NCI-H187 treated with DMSO at 0.1 percent for 48 hours (cell line): Measurements from ENCODE around the gene DNAJB14.

Experiments
- DNase-seq: peaks from one replicate; lab custom pipeline; 2025; lab: John Stamatoyannopoulos, UW

Gene DNAJB14

GRCh38 chr4:99943904-99944437 is 2.4 kb downstream of the DNAJB14 start:
- DNase-seq, result no peak

- no peak for DNase-seq
Measured at GRCh38 chr4:99938243-99938753, 8.1 kb downstream of the DNAJB14 start.

GRCh38 chr4:99934891-99935290 is 11.5 kb downstream of the DNAJB14 start:
- no peak for DNase-seq

- DNase-seq, result no peak
Measured at GRCh38 chr4:99927566-99927965, 18.9 kb downstream of the DNAJB14 start.

GRCh38 chr4:99921174-99921573 is 25.2 kb downstream of the DNAJB14 start:
- no peak for DNase-seq

GRCh38 chr4:99918656-99919055 is 27.8 kb downstream of the DNAJB14 start:
- no peak for DNase-seq

- DNase-seq, result no peak
Measured at GRCh38 chr4:99917575-99917974, 28.8 kb downstream of the DNAJB14 start.

GRCh38 chr4:99915449-99915848 is 31.0 kb downstream of the DNAJB14 start:
- no peak for DNase-seq

GRCh38 chr4:99894998-99895397 is 51.4 kb downstream of the DNAJB14 start:
- no peak for DNase-seq

- peak; percentile 52 for DNase-seq
Measured at GRCh38 chr4:99894161-99894997, 52.0 kb downstream of the DNAJB14 start, which contains the start of gene LAMTOR3. LAMTOR3 (minus strand) TSS chr4:99894427; CDS start chr4:99893963, 464 bp downstream.

- no peak for DNase-seq
Measured at GRCh38 chr4:99893839-99894160, 52.6 kb downstream of the DNAJB14 start.

GRCh38 chr4:99893029-99893428 is 53.4 kb downstream of the DNAJB14 start:
- no peak for DNase-seq

GRCh38 chr4:99891351-99891750 is 55.1 kb downstream of the DNAJB14 start:
- DNase-seq, result no peak

- DNase-seq, result no peak
Measured at GRCh38 chr4:99887837-99888236, 58.6 kb downstream of the DNAJB14 start.

- no peak for DNase-seq
Measured at GRCh38 chr4:99886146-99886545, 60.3 kb downstream of the DNAJB14 start.

- DNase-seq, result no peak
Measured at GRCh38 chr4:99885687-99886086, 60.7 kb downstream of the DNAJB14 start.

- no peak for DNase-seq
Measured at GRCh38 chr4:99885063-99885664, 61.3 kb downstream of the DNAJB14 start.

- no peak for DNase-seq
Measured at GRCh38 chr4:99879458-99879857, 67.0 kb downstream of the DNAJB14 start.

GRCh38 chr4:99878604-99879003 is 67.8 kb downstream of the DNAJB14 start:
- DNase-seq, result no peak

GRCh38 chr4:99876946-99877345 is 69.5 kb downstream of the DNAJB14 start:
- DNase-seq, result no peak

- DNase-seq, result no peak
Measured at GRCh38 chr4:99875071-99875470, 71.3 kb downstream of the DNAJB14 start.

GRCh38 chr4:99872570-99872969 is 73.8 kb downstream of the DNAJB14 start:
- no peak for DNase-seq

- DNase-seq, result no peak
Measured at GRCh38 chr4:99868126-99868596, 78.3 kb downstream of the DNAJB14 start.
